Activated CD4-positive, alpha-beta T cell treated with anti-CD3 and anti-CD28 coated beads for 4 hours (primary cell): ENCODE data around the gene SPEM2.

ENCODE experiments used
- DNase-seq, 2 donors: peaks; one replicate each; pipeline ENCODE4 v3.0.0-alpha.2; 2020

Gene SPEM2

GRCh38 chr17:7425316-7425715 lies at the start of gene SPEM2:
Gene SPEM2, plus strand, starts transcription at chr17:7425616. Its CDS starts 73 bp downstream, at chr17:7425689.
- no peak for DNase-seq

- DNase-seq = no peak
Observed at GRCh38 chr17:7379134-7379533, 46.3 kb upstream of the SPEM2 start.

- no peak for DNase-seq
Observed at GRCh38 chr17:7380321-7380720, 45.1 kb upstream of the SPEM2 start.

GRCh38 chr17:7380855-7381683 lies 44.3 kb upstream of the SPEM2 start, which contains the start of gene TNK1:
Gene TNK1, plus strand, starts transcription at chr17:7381089. Its CDS starts 1,838 bp downstream, at chr17:7382927.
- DNase-seq = no peak

GRCh38 chr17:7382901-7383300 lies 42.5 kb upstream of the SPEM2 start:
- no peak for DNase-seq

- DNase-seq = no peak
Observed at GRCh38 chr17:7383371-7383741, 42.1 kb upstream of the SPEM2 start.

- peak; percentile 74 to 75 for DNase-seq
Observed at GRCh38 chr17:7383742-7384488, 41.5 kb upstream of the SPEM2 start.

- no peak for DNase-seq
Observed at GRCh38 chr17:7384489-7385081, 40.8 kb upstream of the SPEM2 start.

- no peak for DNase-seq
Observed at GRCh38 chr17:7388856-7389255, 36.6 kb upstream of the SPEM2 start.

- no peak for DNase-seq
Observed at GRCh38 chr17:7389924-7390910, 35.2 kb upstream of the SPEM2 start.

GRCh38 chr17:7391307-7391706 lies 34.1 kb upstream of the SPEM2 start:
- no peak for DNase-seq

GRCh38 chr17:7392696-7393612 lies 32.5 kb upstream of the SPEM2 start:
- DNase-seq = no peak

- peak; percentile 64 to 72 for DNase-seq
Observed at GRCh38 chr17:7393613-7394451, 31.6 kb upstream of the SPEM2 start.

- DNase-seq = peak; percentile 79 to 80
Observed at GRCh38 chr17:7394452-7395191, 30.8 kb upstream of the SPEM2 start, which contains the start of gene PLSCR3. Gene PLSCR3, minus strand, starts transcription at chr17:7394525. Its CDS starts 415 bp downstream, at chr17:7394110.

- DNase-seq = no peak
Observed at GRCh38 chr17:7396147-7396546, 29.3 kb upstream of the SPEM2 start.

- DNase-seq = no peak
Observed at GRCh38 chr17:7398612-7399011, 26.8 kb upstream of the SPEM2 start.

GRCh38 chr17:7403043-7403726 lies 22.2 kb upstream of the SPEM2 start:
- DNase-seq = peak in 1 of 2 donors; percentile 18

GRCh38 chr17:7403727-7403976 lies 21.8 kb upstream of the SPEM2 start:
- DNase-seq = no peak
